Kidney (tissue), 22 donors: ENCODE measurements around the gene DYNLT3. TPM values are rescaled to one million over a fixed set of nuclear protein-coding genes. Genes with fewer than 3 reads are reported as not detected.

Experiments
- DNase-seq, 5 donors: peaks; one replicate each; pipeline ENCODE4 v3.0.0-alpha.2; 2013 to 2020
- FAIRE-seq: peaks from 2 replicates; lab custom pipeline; 2012; peaks lifted over from hg19 to GRCh38; lab: Jason Lieb, UNC
- H3K27ac ChIP-seq, 2 donors: one replicate each; pipeline ENCODE4 v1.7.0; 2013; ENCODE audit warnings: low read depth in 2 of 2, low read length in 2 of 2, inconsistent platforms in 1 of 2
- H3K27me3 ChIP-seq: one replicate; pipeline ENCODE4 v1.7.1; 2013; ENCODE audit warnings: low read length, inconsistent platforms; ENCODE audit not compliant: control insufficient read depth, insufficient read depth
- H3K36me3 ChIP-seq, 3 donors: one replicate each; pipeline versions ENCODE4 v1.7.0 to v1.7.1; 2013; ENCODE audit warnings: low read length in 3 of 3, control low read depth in 1 of 3, inconsistent platforms in 1 of 3; ENCODE audit not compliant: insufficient read depth in 3 of 3, control insufficient read depth in 2 of 3
- H3K4me1 ChIP-seq, 3 donors: one replicate each; pipeline versions ENCODE4 v1.7.0 to v1.7.1; 2013; ENCODE audit warnings: low read length in 3 of 3, inconsistent platforms in 1 of 3, low read depth in 1 of 3; ENCODE audit not compliant: control insufficient read depth in 2 of 3, insufficient read depth in 2 of 3
- H3K4me3 ChIP-seq, 3 donors: one replicate each; pipeline versions ENCODE4 v1.7.0 to v1.8.1; 2013; ENCODE audit warnings: low read length in 3 of 3, control low read depth in 1 of 3, inconsistent platforms in 1 of 3
- H3K9ac ChIP-seq, 3 donors: one replicate each; pipeline versions ENCODE4 v1.7.0 to v1.7.1; 2013; ENCODE audit warnings: low read length in 3 of 3, control low read depth in 1 of 3, inconsistent platforms in 1 of 3
- H3K9me3 ChIP-seq, 3 donors: one replicate each; pipeline versions ENCODE4 v1.7.0 to v1.7.1; 2013; ENCODE audit warnings: low read length in 3 of 3, control low read depth in 1 of 3, inconsistent platforms in 1 of 3; ENCODE audit not compliant: control insufficient read depth in 2 of 3, insufficient read depth in 1 of 3
- intact Hi-C: fragments of 100-400 bp; cut with DNase I; formaldehyde crosslinking; loops from one replicate; pipeline ENCODE4 v1.11.1; 2022
- long read RNA-seq, 10 donors: library from polyadenylated mRNA in 1 of 10; unstranded in 1 of 10; transcript quantifications; one replicate each; pipeline ENCODE4 v2.0.0 and lab custom pipeline, GENCODE V29; 2021 to 2026
- polyA plus RNA-seq: library from polyadenylated mRNA; stranded (reverse); fragments of 350-450 nt; fragmentation: Illumina TruSeq; extraction: RNeasy Lipid Tissue Mini Kit (QIAGEN cat#74804); gene quantifications from one replicate; pipeline ENCODE4 v1.2.3, GENCODE V29; 2014; ENCODE audit warnings: low read depth, low replicate concordance; ENCODE audit not compliant: insufficient read depth
- total RNA-seq: library from RNA; stranded (reverse); fragmentation: NEBNext Ultra II Directional; extraction: Animal tissue kit (Norgen Biotek cat#: 25700); gene quantifications from one replicate; pipeline ENCODE4 v1.2.1, GENCODE V29; 2021
- TF ChIP-seq, protein P1 (sequence below): IDR thresholded peaks from 3 replicates; pipeline ENCODE4 v1.5.1; 2012; ENCODE audit warnings: mild to moderate bottlenecking, moderate library complexity, borderline replicate concordance; ENCODE audit not compliant: insufficient read depth; ENCODE audit errors: extremely low read depth
- donor health status: control.
- donor health status: control.
- donor health status: control.
- donor health status: control.
- donor health status: control.
- donor health status: DM: yes; HTN: yes; CAD: no.
- donor health status: Normal renal cell carcinoma (clear cell type).

DYNLT3 gene, protein sequence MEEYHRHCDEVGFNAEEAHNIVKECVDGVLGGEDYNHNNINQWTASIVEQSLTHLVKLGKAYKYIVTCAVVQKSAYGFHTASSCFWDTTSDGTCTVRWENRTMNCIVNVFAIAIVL
- total RNA-seq: 30.7 TPM
- 40.5 TPM for polyA plus RNA-seq
- long read RNA-seq, donor 1, transcript DYNLT3-201 (5 exons, 2,217 nt): major isoform, 13 of 13 reads
- long read RNA-seq, donor 1, partial matches to known transcripts: 0 of 13 reads
- long read RNA-seq, donor 1, other reads (novel, unspliced or antisense): 0 of 13 reads
- long read RNA-seq, donor 2, transcript DYNLT3-201 (5 exons, 2,217 nt): major isoform, 20 of 21 reads
- long read RNA-seq, donor 2, partial matches to known transcripts: 0 of 21 reads
- long read RNA-seq, donor 2, other reads (novel, unspliced or antisense): 0 of 21 reads
- long read RNA-seq, donor 3, transcript DYNLT3-201 (5 exons, 2,217 nt): major isoform, 26 of 27 reads
- long read RNA-seq, donor 3, partial matches to known transcripts: 0 of 27 reads
- long read RNA-seq, donor 3, other reads (novel, unspliced or antisense): 0 of 27 reads
- long read RNA-seq, donor 4, transcript DYNLT3-201 (5 exons, 2,217 nt): major isoform, 17 of 17 reads
- long read RNA-seq, donor 4, partial matches to known transcripts: 0 of 17 reads
- long read RNA-seq, donor 4, other reads (novel, unspliced or antisense): 0 of 17 reads
- long read RNA-seq, donor 5, partial matches to known transcripts: 0 of 4 reads
- long read RNA-seq, donor 5, other reads (novel, unspliced or antisense): 0 of 4 reads
- long read RNA-seq, donor 6, transcript DYNLT3-201 (5 exons, 2,217 nt): major isoform, 27 of 32 reads
- long read RNA-seq, donor 6, partial matches to known transcripts: 5 of 32 reads
- long read RNA-seq, donor 6, other reads (novel, unspliced or antisense): 0 of 32 reads
- long read RNA-seq, donor 7, transcript DYNLT3-201 (5 exons, 2,217 nt): major isoform, 39 of 42 reads
- long read RNA-seq, donor 7, partial matches to known transcripts: 2 of 42 reads
- long read RNA-seq, donor 7, other reads (novel, unspliced or antisense): 1 of 42 reads
- long read RNA-seq, donor 8, transcript DYNLT3-201 (5 exons, 2,217 nt): major isoform, 15 of 15 reads
- long read RNA-seq, donor 8, partial matches to known transcripts: 0 of 15 reads
- long read RNA-seq, donor 8, other reads (novel, unspliced or antisense): 0 of 15 reads
- long read RNA-seq, donor 9, transcript DYNLT3-201 (5 exons, 2,217 nt): major isoform, 12 of 12 reads
- long read RNA-seq, donor 9, partial matches to known transcripts: 0 of 12 reads
- long read RNA-seq, donor 9, other reads (novel, unspliced or antisense): 0 of 12 reads
- long read RNA-seq, donor 10, transcript DYNLT3-201 (5 exons, 2,217 nt): major isoform, 22 of 22 reads
- long read RNA-seq, donor 10, partial matches to known transcripts: 0 of 22 reads
- long read RNA-seq, donor 10, other reads (novel, unspliced or antisense): 0 of 22 reads

DNA sequence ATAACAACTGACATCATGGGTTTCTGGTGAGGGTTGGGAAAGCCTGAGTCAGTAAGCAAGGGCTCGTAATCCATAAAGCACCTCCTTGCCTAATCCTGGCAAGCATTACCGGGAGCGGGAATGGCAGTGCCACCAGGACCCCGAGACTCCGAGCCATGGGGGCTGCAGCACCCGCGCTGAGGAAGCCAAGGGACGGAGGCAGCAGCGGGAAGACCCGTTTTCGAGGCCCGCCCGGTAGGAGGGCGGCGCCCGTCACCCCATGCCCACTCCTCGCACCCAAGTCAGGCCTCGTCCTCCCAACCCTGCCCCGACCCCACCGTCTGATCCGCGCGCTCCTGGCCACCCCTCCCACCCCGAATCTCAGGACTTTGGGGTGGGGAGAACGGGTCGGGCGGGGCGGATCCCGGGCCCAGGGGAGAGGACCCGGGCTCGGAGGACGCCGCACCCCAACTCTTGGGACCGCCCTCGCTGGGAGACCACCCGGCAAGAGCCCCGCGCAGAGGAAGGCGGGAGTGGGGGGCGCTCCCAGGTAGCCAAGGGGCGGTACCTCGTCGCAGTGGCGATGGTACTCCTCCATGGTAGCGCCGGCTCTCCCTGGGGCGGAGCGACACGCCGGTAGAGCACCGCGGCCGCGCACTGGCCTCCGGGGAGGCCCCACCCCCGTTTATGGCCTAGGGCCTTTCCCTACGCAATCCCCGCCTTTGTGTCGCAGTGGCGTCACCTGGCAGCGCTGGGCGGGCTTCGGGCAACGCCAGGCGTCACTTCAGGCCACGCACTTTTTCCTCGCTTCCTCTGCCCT, at the start of gene DYNLT3:
Gene DYNLT3, minus strand, starts transcription at position 638 of the 799 bp plus-strand sequence. Its CDS starts 61 bp downstream, at position 577.
- no peaks in the 10 kb centered on the region for H3K36me3 ChIP-seq
- peak within 1 kb of the TSS; percentile 76 to 80 for H3K27ac ChIP-seq
- H3K9ac ChIP-seq: peak within 1 kb of the TSS; percentile 69 to 86 (median 76)
- H3K4me3 ChIP-seq: peak within 1 kb of the TSS; percentile 73 to 86 (median 78)
- no peak for FAIRE-seq
- no peaks in the 10 kb centered on the region for H3K4me1 ChIP-seq
- TF ChIP-seq, protein P1, sequence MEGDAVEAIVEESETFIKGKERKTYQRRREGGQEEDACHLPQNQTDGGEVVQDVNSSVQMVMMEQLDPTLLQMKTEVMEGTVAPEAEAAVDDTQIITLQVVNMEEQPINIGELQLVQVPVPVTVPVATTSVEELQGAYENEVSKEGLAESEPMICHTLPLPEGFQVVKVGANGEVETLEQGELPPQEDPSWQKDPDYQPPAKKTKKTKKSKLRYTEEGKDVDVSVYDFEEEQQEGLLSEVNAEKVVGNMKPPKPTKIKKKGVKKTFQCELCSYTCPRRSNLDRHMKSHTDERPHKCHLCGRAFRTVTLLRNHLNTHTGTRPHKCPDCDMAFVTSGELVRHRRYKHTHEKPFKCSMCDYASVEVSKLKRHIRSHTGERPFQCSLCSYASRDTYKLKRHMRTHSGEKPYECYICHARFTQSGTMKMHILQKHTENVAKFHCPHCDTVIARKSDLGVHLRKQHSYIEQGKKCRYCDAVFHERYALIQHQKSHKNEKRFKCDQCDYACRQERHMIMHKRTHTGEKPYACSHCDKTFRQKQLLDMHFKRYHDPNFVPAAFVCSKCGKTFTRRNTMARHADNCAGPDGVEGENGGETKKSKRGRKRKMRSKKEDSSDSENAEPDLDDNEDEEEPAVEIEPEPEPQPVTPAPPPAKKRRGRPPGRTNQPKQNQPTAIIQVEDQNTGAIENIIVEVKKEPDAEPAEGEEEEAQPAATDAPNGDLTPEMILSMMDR: no peak
- DNase-seq: peak; percentile 83 to 93 (median 86)
- no peaks in the 10 kb centered on the region for H3K9me3 ChIP-seq
- intact Hi-C loops: no loop called here
- no peaks in the 10 kb centered on the region for H3K27me3 ChIP-seq

DNA sequence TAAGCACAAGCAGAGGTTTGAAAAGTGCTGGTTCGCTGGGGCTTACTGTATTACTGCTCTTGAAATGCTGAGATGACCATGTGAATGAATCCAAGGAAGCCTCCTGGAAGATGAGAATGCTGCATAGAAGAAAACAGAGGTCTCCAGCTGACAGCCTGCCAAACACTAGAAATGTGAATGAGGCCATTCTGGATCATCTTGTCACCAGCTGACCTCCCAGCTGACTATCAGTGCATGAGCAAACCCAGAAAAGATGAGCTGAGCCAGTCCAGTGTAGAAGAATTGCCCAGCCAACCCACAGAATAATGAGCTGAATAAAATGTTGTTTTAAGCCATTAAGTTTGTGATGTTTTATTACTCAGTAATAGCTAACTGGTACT, 49.1 kb upstream of the DYNLT3 start:
- no peaks in the 10 kb centered on the region for H3K4me1 ChIP-seq

More for the DNA sequence above, 49.1 kb upstream of the DYNLT3 start:
- no peak for DNase-seq
- no peak overlapping the region for H3K27ac ChIP-seq
- H3K9ac ChIP-seq: no peak overlapping the region
- H3K4me3 ChIP-seq: no peak overlapping the region
- no peaks in the 10 kb centered on the region for H3K36me3 ChIP-seq
- TF ChIP-seq, protein P1: no peak
- intact Hi-C loops: no loop called here
- H3K9me3 ChIP-seq: no peaks in the 10 kb centered on the region
- no peak for FAIRE-seq
- no peaks in the 10 kb centered on the region for H3K27me3 ChIP-seq
